Measurements from ENCODE around the gene SLC16A10. TPM values are rescaled to one million over a fixed set of nuclear protein-coding genes. Genes with fewer than 3 reads are reported as not detected.

Gene SLC16A10
- polyA plus RNA-seq, 1 experiment: not detected

DNA sequence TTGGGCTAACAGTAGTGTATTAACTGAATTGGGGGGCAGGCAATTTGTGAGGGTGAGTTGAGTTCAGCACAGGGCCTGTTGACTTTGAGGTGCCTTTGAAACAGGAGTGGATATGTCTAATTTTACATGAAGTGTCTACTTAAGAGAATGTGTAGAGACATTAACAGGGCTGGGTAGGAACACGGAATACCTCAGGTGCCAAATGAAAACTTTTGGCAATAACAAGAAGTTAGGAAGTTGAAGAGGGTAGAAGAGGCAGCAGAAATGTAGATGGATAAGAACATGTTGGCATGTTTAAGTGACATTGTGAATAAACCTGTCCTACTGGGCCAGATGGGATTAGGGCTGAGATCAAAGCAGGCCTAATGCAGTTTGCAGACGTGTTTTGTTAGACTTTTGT lies 117.0 kb downstream of the SLC16A10 start:
- H3K4me3 ChIP-seq (ENCODE audit: low read depth, low read length): no peak overlapping the region
- POLR2A ChIA-PET: no interaction called here
- CTCF ChIA-PET: interaction anchor here (1.8 kb wide), 1 partner anchor 193 kb away, joined by 7 read pairs; no protein-coding TSS in a partner anchor

DNA sequence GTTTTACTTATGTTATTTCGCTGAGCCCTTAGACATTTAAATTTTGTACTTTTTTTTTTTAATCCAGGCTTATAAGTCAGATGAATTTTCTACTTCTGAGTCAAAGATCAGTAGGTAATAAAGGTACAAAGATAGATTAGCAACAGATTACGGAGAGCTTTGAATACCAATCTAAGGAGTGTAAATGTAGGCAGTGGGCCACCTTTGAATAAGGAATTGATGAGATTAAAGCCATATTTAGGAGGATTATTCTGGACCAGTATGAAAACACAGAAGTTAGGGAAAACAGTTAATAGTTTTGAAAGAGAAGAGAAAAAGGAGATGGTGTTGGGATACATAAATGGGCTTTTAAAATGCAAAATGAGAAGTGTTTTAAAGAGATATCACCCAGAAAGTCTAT lies 117.6 kb downstream of the SLC16A10 start:
- TF ChIP-seq, protein P1, sequence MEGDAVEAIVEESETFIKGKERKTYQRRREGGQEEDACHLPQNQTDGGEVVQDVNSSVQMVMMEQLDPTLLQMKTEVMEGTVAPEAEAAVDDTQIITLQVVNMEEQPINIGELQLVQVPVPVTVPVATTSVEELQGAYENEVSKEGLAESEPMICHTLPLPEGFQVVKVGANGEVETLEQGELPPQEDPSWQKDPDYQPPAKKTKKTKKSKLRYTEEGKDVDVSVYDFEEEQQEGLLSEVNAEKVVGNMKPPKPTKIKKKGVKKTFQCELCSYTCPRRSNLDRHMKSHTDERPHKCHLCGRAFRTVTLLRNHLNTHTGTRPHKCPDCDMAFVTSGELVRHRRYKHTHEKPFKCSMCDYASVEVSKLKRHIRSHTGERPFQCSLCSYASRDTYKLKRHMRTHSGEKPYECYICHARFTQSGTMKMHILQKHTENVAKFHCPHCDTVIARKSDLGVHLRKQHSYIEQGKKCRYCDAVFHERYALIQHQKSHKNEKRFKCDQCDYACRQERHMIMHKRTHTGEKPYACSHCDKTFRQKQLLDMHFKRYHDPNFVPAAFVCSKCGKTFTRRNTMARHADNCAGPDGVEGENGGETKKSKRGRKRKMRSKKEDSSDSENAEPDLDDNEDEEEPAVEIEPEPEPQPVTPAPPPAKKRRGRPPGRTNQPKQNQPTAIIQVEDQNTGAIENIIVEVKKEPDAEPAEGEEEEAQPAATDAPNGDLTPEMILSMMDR (IDR thresholded peaks at IDR 0.05; ENCODE audit: low read depth, low read length): no peak
- CTCF ChIA-PET: interaction anchor here (1.1 to 1.8 kb wide), 3 partner anchors 54 to 676 kb away, joined by 4 to 7 read pairs (median 4); a partner anchor contains a TSS
- Histone ChIP-seq H3K9me3 (ENCODE audit: control insufficient read depth, insufficient read depth, low read length) (no peaks in the 10 kb centered on the region), H3K27me3 (ENCODE audit: control insufficient read depth, insufficient read depth, low read length) (peaks cover 2% of the 10 kb centered on the region), H3K4me3 (ENCODE audit: low read depth, low read length) (no peak overlapping the region), H3K27ac (ENCODE audit: low read depth, low read length) (no peak overlapping the region)
- no peak for DNase-seq (ENCODE audit: low read depth, low spot score)
- POLR2A ChIA-PET: no interaction called here

More for the DNA sequence above, 117.0 kb downstream of the SLC16A10 start:
- DNase-seq (ENCODE audit: low read depth, low spot score): no peak
- H3K27ac ChIP-seq (ENCODE audit: low read depth, low read length): no peak overlapping the region
- H3K9me3 ChIP-seq (ENCODE audit: control insufficient read depth, insufficient read depth, low read length): no peaks in the 10 kb centered on the region
- peaks cover 2% of the 10 kb centered on the region for H3K27me3 ChIP-seq (ENCODE audit: control insufficient read depth, insufficient read depth, low read length)
- TF ChIP-seq, protein P1 (IDR thresholded peaks at IDR 0.05; ENCODE audit: low read depth, low read length): no peak

DNA sequence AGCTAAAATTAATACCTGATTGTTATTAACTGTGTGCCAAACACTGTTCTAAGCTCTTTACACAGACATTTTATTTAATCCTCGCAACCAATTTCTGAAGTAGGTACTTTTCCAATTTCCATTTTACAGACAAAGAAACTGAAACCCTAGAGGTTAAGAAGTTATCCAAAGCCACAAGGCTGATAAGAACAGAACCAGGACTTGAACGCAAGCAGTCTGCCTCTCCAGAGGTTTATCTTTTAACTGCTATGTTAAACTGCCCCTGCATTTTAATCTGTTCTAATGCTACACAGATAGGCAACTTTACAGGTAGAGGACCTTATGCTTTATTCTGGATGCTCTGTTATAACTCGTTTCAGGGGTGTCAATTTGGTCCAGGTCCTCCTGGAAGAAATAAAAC lies 118.2 kb downstream of the SLC16A10 start:
- H3K9me3 ChIP-seq (ENCODE audit: control insufficient read depth, insufficient read depth, low read length): no peaks in the 10 kb centered on the region
- peaks cover 2% of the 10 kb centered on the region for H3K27me3 ChIP-seq (ENCODE audit: control insufficient read depth, insufficient read depth, low read length)
- POLR2A ChIA-PET: no interaction called here
- no peak overlapping the region for H3K4me3 ChIP-seq (ENCODE audit: low read depth, low read length)
- TF ChIP-seq, protein P1 (IDR thresholded peaks at IDR 0.05; ENCODE audit: low read depth, low read length): no peak
- no peak for DNase-seq (ENCODE audit: low read depth, low spot score)
- CTCF ChIA-PET: interaction anchor here (0.6 to 1.8 kb wide), 4 partner anchors 53 to 676 kb away, joined by 4 to 7 read pairs (median 4); a partner anchor contains a TSS
- no peak overlapping the region for H3K27ac ChIP-seq (ENCODE audit: low read depth, low read length)

DNA sequence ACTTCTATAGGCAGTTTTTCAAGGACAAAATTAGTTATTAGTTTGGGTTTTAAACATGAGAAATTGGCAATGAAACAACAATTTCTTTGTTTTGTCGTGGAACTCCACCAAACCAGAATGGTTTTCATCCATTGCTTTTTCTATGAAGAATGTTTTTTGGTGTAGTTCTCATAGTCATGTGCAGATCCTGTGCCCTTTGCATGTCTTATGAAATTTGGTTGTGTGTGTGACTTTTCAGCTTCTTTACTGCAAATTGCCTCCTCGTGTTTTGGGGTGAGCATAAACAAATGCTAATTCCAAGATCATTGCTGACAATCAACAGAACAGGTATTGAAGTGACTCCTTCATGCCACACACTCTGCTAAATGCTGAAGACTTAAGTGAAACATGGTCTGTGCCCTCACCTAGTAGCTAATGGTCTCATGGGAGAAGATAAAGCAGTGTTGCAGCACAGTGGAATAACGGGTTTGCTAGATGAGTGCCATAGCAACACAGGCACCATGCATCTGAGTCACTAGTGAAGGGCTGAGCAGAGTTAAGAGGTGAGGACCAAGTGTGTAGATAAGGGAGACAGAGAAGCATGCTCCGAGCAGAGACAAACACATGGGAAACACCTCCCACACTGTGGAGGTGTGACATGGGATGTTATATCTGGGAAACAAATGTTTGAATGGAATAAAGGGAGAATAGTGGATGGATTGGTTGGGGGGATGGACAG lies 120.0 kb downstream of the SLC16A10 start:
- Histone ChIP-seq H3K9me3 (ENCODE audit: control insufficient read depth, insufficient read depth, low read length) (no peaks in the 10 kb centered on the region), H3K4me3 (ENCODE audit: low read depth, low read length) (no peak overlapping the region), H3K27ac (ENCODE audit: low read depth, low read length) (no peak overlapping the region), H3K27me3 (ENCODE audit: control insufficient read depth, insufficient read depth, low read length) (no peaks in the 10 kb centered on the region)
- TF ChIP-seq, protein P1 (IDR thresholded peaks at IDR 0.05; ENCODE audit: low read depth, low read length): no peak
- CTCF ChIA-PET: interaction anchor here (0.7 to 3.6 kb wide), 3 partner anchors 149 to 196 kb away, joined by 3 to 42 read pairs (median 39); no protein-coding TSS in a partner anchor
- no peak for DNase-seq (ENCODE audit: low read depth, low spot score)
- POLR2A ChIA-PET: no interaction called here

DNA sequence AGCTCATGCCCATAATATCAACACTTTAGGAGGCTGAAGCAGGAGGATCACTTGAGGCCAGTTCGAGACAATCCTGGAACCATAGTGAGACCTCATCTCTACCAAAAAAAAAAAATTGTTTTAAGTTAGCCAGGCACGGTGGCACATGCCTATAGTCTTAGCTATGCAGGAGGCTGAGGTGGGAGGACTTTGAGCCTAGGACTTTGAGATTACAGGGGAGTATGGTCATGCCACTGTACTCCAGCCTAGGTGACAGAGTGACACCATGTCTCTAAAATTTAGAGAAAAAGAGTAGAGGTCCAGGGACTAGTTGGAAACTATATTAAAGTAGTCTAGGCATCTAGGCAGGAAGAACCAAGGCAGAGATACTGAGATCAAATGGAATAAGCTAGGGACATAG lies 121.6 kb downstream of the SLC16A10 start:
- POLR2A ChIA-PET: no interaction called here
- TF ChIP-seq, protein P1 (IDR thresholded peaks at IDR 0.05; ENCODE audit: low read depth, low read length): no peak
- H3K9me3 ChIP-seq (ENCODE audit: control insufficient read depth, insufficient read depth, low read length): no peaks in the 10 kb centered on the region
- CTCF ChIA-PET: interaction anchor here (0.6 to 3.6 kb wide), 11 partner anchors 11 to 681 kb away, joined by 3 to 42 read pairs (median 5); a partner anchor contains a TSS
- no peak for DNase-seq (ENCODE audit: low read depth, low spot score)
- no peaks in the 10 kb centered on the region for H3K27me3 ChIP-seq (ENCODE audit: control insufficient read depth, insufficient read depth, low read length)
- no peak overlapping the region for H3K27ac ChIP-seq (ENCODE audit: low read depth, low read length)
- H3K4me3 ChIP-seq (ENCODE audit: low read depth, low read length): no peak overlapping the region

All from AG04450 (cell line).